Activated CD4-positive, CD25-positive, alpha-beta regulatory T cell treated with anti-CD3 and anti-CD28 coated beads, Interleukin-2, amount 50 U/mL, for 24 hours (primary cell): ENCODE data around the gene HPCAL1.

Source experiments
- ATAC-seq, 2 donors: fragments of 150-1000 bp; cut with Tn5 transposase; one replicate each; pipeline ENCODE4 v1.10.0; 2021; ENCODE audit warnings: mild to moderate bottlenecking in 1 of 2, moderate library complexity in 1 of 2

The HPCAL1 gene

GRCh38 chr2:10372203-10372861 lies 69.6 kb downstream of the HPCAL1 start:
- no peak for ATAC-seq

GRCh38 chr2:10372862-10373240 lies 70.1 kb downstream of the HPCAL1 start:
- no peak for ATAC-seq

- no peak for ATAC-seq
These were observed 71.2 kb downstream of the HPCAL1 start for GRCh38 chr2:10373931-10374330.

DNA sequence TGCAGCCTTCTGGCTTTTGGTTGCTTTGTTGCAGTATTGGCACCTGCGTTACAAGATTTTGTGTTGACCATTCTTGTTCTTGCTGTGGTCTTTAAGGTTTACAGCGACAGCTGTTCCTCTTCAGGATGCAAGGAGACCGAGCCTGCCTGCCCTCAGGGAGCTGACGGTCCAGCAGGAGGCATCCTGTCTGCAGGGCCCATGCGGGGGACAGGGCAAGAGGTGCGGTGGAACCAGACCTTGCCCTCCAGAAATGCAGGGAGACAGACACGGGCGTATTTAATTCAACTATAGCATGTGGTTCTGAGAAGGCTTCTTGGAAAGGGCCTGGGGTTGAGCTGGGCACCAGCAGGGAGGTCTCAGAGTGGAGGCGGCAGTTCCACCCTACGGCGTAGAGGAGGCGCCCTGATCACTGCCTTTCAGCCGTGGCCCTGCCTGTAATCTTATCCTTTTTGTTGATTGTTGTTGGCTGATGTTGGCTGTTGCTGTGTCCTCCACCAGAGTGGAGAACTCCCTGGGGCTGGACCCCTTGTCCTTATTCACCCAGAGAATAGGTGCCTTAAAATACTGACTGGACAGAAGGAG lies 71.7 kb downstream of the HPCAL1 start:
- no peak for ATAC-seq

DNA sequence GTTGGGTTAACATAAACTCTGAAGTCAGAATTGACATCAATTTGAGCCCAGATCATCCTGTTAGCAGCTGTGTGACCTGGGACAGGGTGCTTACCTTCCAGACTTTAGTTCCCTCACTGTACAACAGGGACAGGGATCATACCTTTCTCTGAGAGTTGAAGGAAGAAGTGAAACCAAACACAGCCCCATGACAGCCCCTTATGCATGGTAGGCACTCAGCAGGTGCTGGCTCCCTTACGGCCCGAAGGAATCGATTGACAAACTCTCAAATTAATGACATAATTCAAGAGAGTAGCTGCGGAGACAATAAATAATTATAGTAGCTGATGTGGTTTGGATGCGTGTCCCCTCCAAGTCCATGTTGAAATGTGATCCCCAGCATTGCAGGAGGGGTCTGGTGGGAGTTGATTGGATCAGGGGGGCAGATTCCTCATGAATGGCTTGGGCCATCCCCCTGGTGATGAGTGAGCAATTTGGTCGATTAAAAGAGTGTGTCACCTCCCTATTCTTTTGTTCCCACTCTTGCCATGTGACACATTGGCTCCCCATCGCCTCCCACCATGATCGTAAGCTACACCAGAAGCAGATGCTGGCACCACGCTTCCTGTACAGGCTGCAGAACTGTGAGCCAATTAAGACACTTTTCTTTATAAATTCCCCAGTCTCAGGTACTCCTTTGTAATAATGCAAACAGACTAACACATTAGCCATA lies 73.0 kb downstream of the HPCAL1 start:
- peak; percentile 34 to 43 for ATAC-seq

DNA sequence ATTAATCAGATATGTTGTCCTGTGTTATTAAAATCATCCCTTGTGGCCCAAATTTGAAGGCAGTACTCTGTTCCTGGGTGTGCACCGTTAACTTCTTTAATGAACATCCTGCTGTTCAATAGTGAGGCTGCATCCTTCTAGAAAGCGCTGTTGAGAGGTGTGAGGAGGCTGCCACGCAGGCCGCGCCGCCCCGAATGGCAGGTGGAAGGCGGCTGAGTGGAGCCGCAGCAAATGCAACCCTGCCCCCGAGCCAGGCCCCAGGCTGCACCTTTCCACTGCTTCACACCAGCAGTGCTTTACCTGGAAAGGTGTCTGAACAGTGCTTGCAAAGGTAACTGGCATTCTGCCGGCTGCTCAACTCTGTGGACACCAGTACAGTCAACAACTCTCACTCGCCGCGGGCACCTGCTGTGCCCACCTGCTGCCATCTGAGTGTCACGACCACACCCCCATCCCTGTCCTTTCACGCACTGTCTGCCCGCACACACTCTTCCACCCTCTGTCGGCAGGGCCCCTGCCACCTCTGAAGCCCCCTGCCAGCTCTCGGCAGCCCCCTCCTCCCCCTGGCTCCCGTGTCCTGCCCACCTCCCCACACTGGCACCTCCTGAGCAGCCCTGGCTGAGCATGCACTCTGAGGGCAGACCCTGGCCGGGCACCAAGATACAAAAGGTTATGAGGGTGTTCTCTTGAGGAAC lies 74.5 kb downstream of the HPCAL1 start:
- ATAC-seq: no peak

- no peak for ATAC-seq
These were observed 75.0 kb downstream of the HPCAL1 start for GRCh38 chr2:10377747-10378085.

DNA sequence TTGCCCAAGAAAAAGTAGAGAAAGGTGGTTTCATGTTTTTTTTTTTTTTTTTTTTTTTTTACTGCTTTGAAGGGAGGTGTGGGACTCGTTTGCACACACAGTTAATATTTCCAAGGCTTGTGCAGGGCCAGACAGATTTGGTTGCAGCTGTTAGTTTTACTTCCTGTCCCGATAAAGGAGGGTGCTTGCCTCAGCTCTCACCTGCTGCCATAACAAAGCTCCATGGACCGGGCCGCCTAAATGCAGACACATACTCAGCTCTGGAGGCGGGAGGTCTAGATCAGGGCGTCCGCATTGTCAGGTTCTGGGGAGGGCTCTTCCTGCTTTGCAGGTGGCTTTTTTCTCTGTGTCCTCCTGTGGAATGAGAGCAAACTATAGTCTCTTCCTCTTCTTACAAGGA lies 75.5 kb downstream of the HPCAL1 start:
- ATAC-seq: peak; percentile 25 to 32

- no peak for ATAC-seq
These were observed 77.6 kb downstream of the HPCAL1 start for GRCh38 chr2:10380048-10380926.

GRCh38 chr2:10381997-10382353 lies 79.3 kb downstream of the HPCAL1 start:
- no peak for ATAC-seq

DNA sequence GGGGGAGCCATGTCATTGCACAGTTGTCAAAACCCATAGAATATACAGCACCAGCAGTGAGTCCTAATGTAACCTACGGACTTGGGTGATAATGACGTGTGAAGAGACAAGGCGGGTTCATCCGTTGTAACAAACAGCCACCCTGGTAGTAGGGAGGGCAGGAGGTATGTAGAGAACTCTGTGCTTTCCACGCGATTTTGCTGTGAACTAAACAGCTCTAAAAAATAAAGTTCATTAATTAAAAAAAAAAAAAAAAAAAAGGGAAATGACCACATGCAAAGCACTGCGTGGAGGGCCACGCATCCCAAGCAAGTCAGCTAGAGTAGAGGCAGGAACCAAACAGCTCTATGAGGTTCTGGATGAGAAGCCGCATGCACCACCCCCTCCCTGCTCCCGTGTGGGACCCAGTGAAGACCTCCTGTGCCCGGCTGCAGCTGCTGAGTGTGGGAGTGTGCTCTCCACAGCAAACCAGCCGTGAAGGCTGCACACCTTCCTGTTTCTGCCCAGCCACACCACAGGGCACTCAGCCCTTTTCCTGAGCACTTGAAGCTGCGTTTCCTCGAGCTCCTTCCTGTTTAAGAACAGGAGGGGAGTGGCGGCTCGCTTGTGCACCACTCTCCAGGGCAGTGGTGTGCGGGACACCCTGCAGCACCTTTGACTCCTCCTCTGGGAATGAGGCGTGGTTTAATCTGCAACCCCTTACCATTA lies 79.8 kb downstream of the HPCAL1 start:
- ATAC-seq: peak; percentile 62 to 73

GRCh38 chr2:10383960-10384734 lies 81.4 kb downstream of the HPCAL1 start:
- no peak for ATAC-seq

DNA sequence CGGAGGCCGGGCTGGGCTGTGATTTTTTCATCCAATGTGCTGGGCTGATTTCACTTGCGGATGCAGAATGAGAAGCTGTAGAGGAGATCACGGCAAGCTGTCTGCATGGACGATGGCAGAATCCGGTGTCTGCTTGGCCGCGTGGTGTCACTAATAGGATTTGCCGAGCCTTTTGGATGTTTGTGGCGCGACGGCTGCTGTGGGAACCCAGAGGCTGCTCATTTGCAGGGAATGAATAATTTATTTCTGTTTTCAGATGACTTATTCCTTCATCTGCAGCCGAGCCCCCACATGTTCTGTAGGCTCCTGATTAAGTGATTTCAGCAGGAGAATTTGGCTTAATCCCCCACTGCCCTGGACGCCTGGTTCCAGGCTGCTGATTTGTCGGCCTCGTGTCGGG lies 82.8 kb downstream of the HPCAL1 start:
- ATAC-seq: no peak

DNA sequence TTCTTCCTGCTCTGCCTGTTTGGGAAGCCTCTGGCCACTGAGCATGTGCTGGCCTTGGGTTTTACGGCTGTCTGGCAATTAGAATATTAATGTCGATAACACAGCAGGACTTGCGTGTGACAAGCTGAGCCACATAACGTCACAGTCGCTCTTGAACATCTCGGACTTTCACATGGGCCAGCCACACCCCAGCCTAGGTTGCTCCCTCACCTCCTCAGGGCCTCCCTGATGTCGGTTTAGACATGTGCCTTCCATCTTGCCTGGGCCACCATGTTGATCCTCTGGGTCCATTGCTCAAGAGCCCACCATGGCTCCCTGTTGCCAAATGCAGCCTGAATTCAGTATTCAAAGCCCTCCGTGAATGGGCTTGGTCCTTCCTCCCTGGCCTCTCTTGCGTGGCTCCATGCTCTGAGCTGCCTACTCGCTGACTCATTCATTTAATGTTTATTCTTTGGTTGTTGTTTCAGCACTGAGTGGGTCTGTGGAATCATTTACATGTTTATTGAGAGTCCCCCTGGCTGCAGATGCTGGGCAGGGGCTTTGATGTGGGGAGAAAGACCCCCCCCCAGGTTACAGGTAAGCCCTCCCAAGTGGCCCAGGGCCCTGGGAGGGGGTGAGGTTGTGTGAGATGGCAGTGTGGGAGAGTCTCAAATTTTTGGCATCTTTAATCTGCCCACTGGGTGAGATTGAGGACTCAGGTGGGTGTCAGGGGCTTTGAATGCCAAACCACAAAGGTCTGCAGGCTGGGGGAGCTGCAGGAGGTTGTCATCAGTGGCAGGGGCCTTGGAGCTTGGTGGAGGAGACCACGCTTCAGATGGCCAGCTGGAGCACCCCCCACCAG lies 83.4 kb downstream of the HPCAL1 start:
- no peak for ATAC-seq

GRCh38 chr2:10387033-10387432 lies 84.3 kb downstream of the HPCAL1 start:
- no peak for ATAC-seq

DNA sequence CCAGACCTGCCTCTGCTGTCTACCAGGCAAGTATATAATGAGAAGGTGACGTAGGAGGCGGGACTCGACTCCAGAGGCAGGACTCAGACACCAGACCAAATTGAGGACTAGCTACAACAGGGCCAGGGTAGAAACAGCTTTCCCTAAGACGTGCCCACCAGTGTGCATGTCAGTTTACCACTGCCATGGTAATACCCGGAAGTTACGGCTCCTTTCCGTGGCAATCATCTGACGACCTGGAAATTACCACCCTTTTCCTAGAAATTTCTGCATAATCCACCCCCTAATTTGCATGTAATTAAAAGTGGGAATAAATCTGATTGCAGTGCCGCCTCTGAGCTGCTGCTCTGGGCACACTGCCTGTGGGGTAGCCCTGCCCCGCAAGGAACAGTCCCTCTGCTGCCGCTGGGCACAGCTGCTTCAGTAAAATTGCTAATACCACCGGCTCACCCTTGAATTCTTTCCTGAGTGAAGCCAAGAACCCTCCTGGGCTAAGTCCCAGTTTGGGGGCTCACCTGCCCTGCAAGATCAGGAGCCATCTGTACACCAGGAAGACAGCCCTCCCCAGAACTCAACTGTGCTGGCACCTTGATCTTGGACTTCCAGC lies 86.4 kb downstream of the HPCAL1 start:
- no peak for ATAC-seq

DNA sequence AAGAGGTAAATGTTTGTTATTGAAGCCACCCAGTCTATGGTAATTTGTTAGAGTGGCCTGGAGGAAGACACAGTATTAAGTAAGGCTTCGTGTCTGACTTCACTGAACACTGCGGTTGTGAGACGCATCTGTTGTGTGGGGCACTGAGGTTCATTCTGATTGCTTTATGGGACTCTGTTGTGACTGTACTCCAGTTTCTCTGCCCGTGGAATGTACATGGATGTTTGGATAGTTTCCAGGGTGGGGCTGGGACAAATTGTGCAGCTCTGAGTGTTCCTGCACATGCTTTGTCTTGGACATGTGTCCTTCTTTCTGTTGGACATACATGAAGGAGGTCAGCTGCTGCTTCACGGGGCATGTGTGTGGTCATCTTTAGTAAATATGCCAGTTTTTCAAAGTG lies 86.9 kb downstream of the HPCAL1 start:
- no peak for ATAC-seq

DNA sequence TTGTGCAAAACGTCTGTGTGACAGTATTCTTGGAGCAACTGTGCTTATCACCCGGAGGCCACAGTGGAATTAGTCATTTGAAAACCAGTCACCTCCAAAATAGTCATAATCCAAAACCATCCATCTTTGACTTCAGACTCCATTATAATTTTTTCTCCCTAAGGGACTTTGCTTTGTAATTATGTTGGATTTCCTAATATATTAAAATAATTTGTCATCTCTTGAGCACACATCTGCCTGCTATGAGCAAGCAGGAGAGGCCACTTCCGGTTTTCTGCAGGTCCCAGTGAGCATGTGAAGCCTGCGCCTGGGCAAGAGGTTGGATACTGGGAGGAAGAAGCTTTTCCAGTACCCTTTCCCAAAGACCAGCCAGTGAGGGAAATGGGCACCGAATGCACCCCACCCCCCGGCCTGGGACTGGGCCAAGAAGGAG lies 87.7 kb downstream of the HPCAL1 start:
- peak in 1 of 2 donors; percentile 59 for ATAC-seq

GRCh38 chr2:10392100-10392499 lies 89.4 kb downstream of the HPCAL1 start:
- no peak for ATAC-seq

DNA sequence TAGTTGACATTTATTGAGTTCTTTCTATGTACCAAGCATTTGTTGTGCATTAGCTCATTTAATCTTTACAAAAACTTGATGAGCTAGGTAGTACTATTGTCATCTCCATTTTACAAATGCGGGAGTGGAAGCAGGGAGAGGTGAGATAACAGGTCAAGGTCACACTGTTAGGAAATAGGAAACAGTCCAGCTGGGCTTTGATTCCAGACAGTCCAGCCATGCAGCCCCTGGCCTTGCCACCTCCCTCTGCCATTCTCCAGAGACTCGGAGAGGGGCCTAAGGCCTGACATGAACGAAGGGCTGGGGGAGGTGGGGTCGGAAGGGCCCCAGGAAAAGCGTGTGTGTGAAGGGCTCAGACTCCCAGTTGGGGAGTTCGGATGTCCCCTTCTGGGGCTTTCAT lies 89.8 kb downstream of the HPCAL1 start:
- ATAC-seq: no peak
